Left colon (tissue), 2 donors: Measurements from ENCODE around the gene PPP1CA. TPM values are rescaled to one million over a fixed set of nuclear protein-coding genes. Genes with fewer than 3 reads are reported as not detected.
"Not testable (repeated sequence)": the region's sequence is repeated elsewhere in the genome, so short reads cannot be mapped to it uniquely, and the experiment has no call there.

ENCODE experiments used
- ATAC-seq: fragments of 200-7000 bp; cut with Tn5 transposase; one replicate; pipeline ENCODE4 v1.9.1; 2020; ENCODE audit warnings: mild to moderate bottlenecking, moderate library complexity
- DNase-seq, 2 donors: peaks; one replicate each; pipeline ENCODE4 v3.0.0-alpha.2; 2020
- intact Hi-C, 2 donors: fragments of 100-400 bp; cut with DNase I in 1 of 2; cut with micrococcal nuclease in 1 of 2; formaldehyde crosslinking; loops; one replicate each; pipeline versions ENCODE4 v1.11.2 to v1.14.0; 2022; cut with DNase I, micrococcal nuclease
- total RNA-seq, 2 donors: library from RNA; stranded (reverse); fragmentation: NEBNext Ultra II Directional; extraction: Animal tissue kit (Norgen Biotek cat#: 25700); gene quantifications; one replicate each; pipeline ENCODE4 v1.2.1, GENCODE V29; 2021
- donor health status: DM: no; HTN: no; CAD: no.
- donor health status: DM: yes; HTN: yes; CAD: no.

The PPP1CA gene
- total RNA-seq, 2 donors from 2014 or later = 214 to 243 TPM

GRCh38 chr11:67408437-67409200, 7.0 kb upstream of the PPP1CA start:
- intact Hi-C loops = no loop called here

GRCh38 chr11:67407688-67408163, 6.1 kb upstream of the PPP1CA start:
- DNase-seq (no peak), ATAC-seq (no peak)
- intact Hi-C loops = no loop called here

More at GRCh38 chr11:67408437-67409200, 7.0 kb upstream of the PPP1CA start:
- no peak for ATAC-seq
- DNase-seq = no peak

- intact Hi-C loops = no loop called here
- DNase-seq (no peak), ATAC-seq (no peak)
Measured at GRCh38 chr11:67406969-67407687, 5.5 kb upstream of the PPP1CA start.

- intact Hi-C loops = no loop called here
- no peak for DNase-seq
- no peak for ATAC-seq
Measured at GRCh38 chr11:67406420-67406968, 4.8 kb upstream of the PPP1CA start.

- intact Hi-C loops = no loop called here
- no peak for ATAC-seq
- DNase-seq = no peak
Measured at GRCh38 chr11:67405688-67406339, 4.2 kb upstream of the PPP1CA start.

GRCh38 chr11:67405196-67405567, 3.5 kb upstream of the PPP1CA start:
- ATAC-seq (no peak), DNase-seq (no peak)
- intact Hi-C loops = no loop called here

- no peak for DNase-seq
- ATAC-seq = no peak
- intact Hi-C loops = no loop called here
Measured at GRCh38 chr11:67404515-67405195, 3.0 kb upstream of the PPP1CA start.

GRCh38 chr11:67403085-67403484, 1.4 kb upstream of the PPP1CA start:
- DNase-seq, ATAC-seq, intact Hi-C loops: not testable (repeated sequence)

- intact Hi-C loops, DNase-seq: not testable (repeated sequence)
- peak; percentile 39 for ATAC-seq
Measured at GRCh38 chr11:67402192-67402839, 658 bp upstream of the PPP1CA start.

- ATAC-seq (peak; percentile 0), DNase-seq (no peak)
- intact Hi-C loops = no loop called here
Measured at GRCh38 chr11:67400942-67401494, 640 bp downstream of the PPP1CA start.

- DNase-seq (peak in 1 of 2 donors; percentile 71), ATAC-seq (no peak)
- intact Hi-C loops = no loop called here
Measured at GRCh38 chr11:67400251-67400941, 1.3 kb downstream of the PPP1CA start.

GRCh38 chr11:67398661-67399563, 2.7 kb downstream of the PPP1CA start:
- DNase-seq (no peak), ATAC-seq (no peak)
- intact Hi-C loops = loop anchor here in 1 of 2 donors (10.0 kb wide), 1 partner anchor 106 kb away; the partner anchor contains the start of genes CDK2AP2 and PITPNM1

GRCh38 chr11:67397986-67398660, 3.5 kb downstream of the PPP1CA start:
- no peak for ATAC-seq
- intact Hi-C loops = loop anchor here in 1 of 2 donors (10.0 kb wide), 1 partner anchor 107 kb away; the partner anchor contains the start of genes CDK2AP2 and PITPNM1
- DNase-seq = no peak

- DNase-seq (no peak), ATAC-seq (no peak)
- intact Hi-C loops = loop anchor here in 1 of 2 donors (10.0 kb wide), 1 partner anchor 107 kb away; the partner anchor contains the start of genes CDK2AP2 and PITPNM1
Measured at GRCh38 chr11:67397536-67397935, 4.1 kb downstream of the PPP1CA start.

GRCh38 chr11:67396587-67397389, 4.9 kb downstream of the PPP1CA start:
- DNase-seq = no peak
- intact Hi-C loops = loop anchor here in 1 of 2 donors (10.0 kb wide), 1 partner anchor 108 kb away; the partner anchor contains the start of genes CDK2AP2 and PITPNM1
- no peak for ATAC-seq
